Loucy (cell line): ENCODE results near the gene IGFLR1.

ENCODE experiments used
- CTCF ChIP-seq: fragments of 200-600 bp; sonication (generic); conservative IDR thresholded peaks from 2 replicates; pipeline ENCODE4 v1.5.1; 2014; ENCODE audit warnings: mild to moderate bottlenecking, antibody characterized with exemption, low read length
- EZH2phosphoT487 ChIP-seq: fragments of 200-600 bp; IDR thresholded peaks from 2 replicates; pipeline ENCODE4 v1.6.1; 2018; ENCODE audit warnings: antibody characterized with exemption, mild to moderate bottlenecking, moderate library complexity, borderline replicate concordance

- TF ChIP-seq CTCF (no peak), EZH2phosphoT487 (no peak)
These were observed 22.1 kb downstream of the IGFLR1 start for GRCh38 chr19:35720163-35720524.
